GM19025 (cell line): ENCODE data around the gene CNOT2.

Source experiments
- ATAC-seq: cut with Tn5 transposase; IDR thresholded peaks from one replicate; pipeline ENCODE4 v1.9.1; 2021; ENCODE audit warnings: mild to moderate bottlenecking, low read depth, moderate library complexity; ENCODE audit not compliant: unreplicated experiment

CNOT2 gene

GRCh38 chr12:70402597-70402996 is 159.4 kb downstream of the CNOT2 start:
- ATAC-seq: no peak

- no peak for ATAC-seq
Observed at GRCh38 chr12:70403826-70404225, 160.6 kb downstream of the CNOT2 start.
